Colonic mucosa (tissue), 4 donors: ENCODE results near the gene TBX1. TPM values are rescaled to one million over a fixed set of nuclear protein-coding genes. Genes with fewer than 3 reads are reported as not detected.
"Not testable (repeated sequence)": the region's sequence is repeated elsewhere in the genome, so short reads cannot be mapped to it uniquely, and the experiment has no call there.

Source experiments
- DNase-seq: peaks from one replicate; pipeline ENCODE4 v3.0.0-alpha.2; 2020
- H3K27ac ChIP-seq: fragments of 200-600 bp; one replicate; pipeline ENCODE4 v1.8.0; 2021
- H3K27me3 ChIP-seq: fragments of 200-600 bp; one replicate; pipeline ENCODE4 v1.8.0; 2021
- H3K36me3 ChIP-seq: fragments of 200-600 bp; one replicate; pipeline ENCODE4 v1.8.0; 2021
- H3K4me1 ChIP-seq: fragments of 200-600 bp; one replicate; pipeline ENCODE4 v1.8.0; 2021; ENCODE audit warnings: mild to moderate bottlenecking
- H3K4me3 ChIP-seq: fragments of 200-600 bp; one replicate; pipeline ENCODE4 v1.8.0; 2021
- H3K9ac ChIP-seq, 2 donors: one replicate each; pipeline ENCODE4 v1.7.0; 2013; ENCODE audit warnings: control low read depth in 2 of 2, low read depth in 2 of 2, low read length in 2 of 2
- H3K9me3 ChIP-seq: fragments of 200-600 bp; one replicate; pipeline ENCODE4 v1.8.0; 2021
- CTCF ChIP-seq: fragments of 200-600 bp; IDR thresholded peaks from one replicate; pipeline ENCODE4 v1.8.0; 2022; ENCODE audit warnings: antibody characterized with exemption, mild to moderate bottlenecking
- intact Hi-C: fragments of 100-400 bp; cut with DNase I; formaldehyde crosslinking; loops from one replicate; pipeline ENCODE4 v1.14.1; 2022
- total RNA-seq, 2 donors: library from RNA; stranded (reverse); fragmentation: NEBNext Ultra II Directional in 1 of 2; extraction: Animal tissue kit (Norgen Biotek cat#: 25700) in 1 of 2; gene quantifications; one replicate each; pipeline ENCODE4 v1.2.1, GENCODE V29; 2021
- donor health status: healthy.
- donor health status: DM: no; HTN: no; CAD: no.
- donor health status: DM: no; HTN: no; CAD: no.

Gene TBX1
- total RNA-seq, 2 donors from 2014 or later: 0.80 to 1.9 TPM

GRCh38 chr22:19789406-19789805, 28.8 kb downstream of the TBX1 start:
- no peak overlapping the region for H3K4me3 ChIP-seq
- intact Hi-C loops: no loop called here
- H3K9ac ChIP-seq: no peak overlapping the region
- H3K27ac ChIP-seq: no peak overlapping the region
- DNase-seq: no peak
- no peaks in the 10 kb centered on the region for H3K36me3 ChIP-seq
- TF ChIP-seq CTCF: no peak
- no peaks in the 10 kb centered on the region for H3K9me3 ChIP-seq
- H3K4me1 ChIP-seq: no peaks in the 10 kb centered on the region
- H3K27me3 ChIP-seq: no peaks in the 10 kb centered on the region

- intact Hi-C loops: no loop called here
- DNase-seq: no peak
- H3K4me1 ChIP-seq: no peaks in the 10 kb centered on the region
- no peak overlapping the region for H3K9ac ChIP-seq
- H3K9me3 ChIP-seq: no peaks in the 10 kb centered on the region
- H3K27ac ChIP-seq: no peak overlapping the region
- no peaks in the 10 kb centered on the region for H3K36me3 ChIP-seq
- H3K27me3 ChIP-seq: no peaks in the 10 kb centered on the region
- TF ChIP-seq CTCF: no peak
- no peak overlapping the region for H3K4me3 ChIP-seq
Measured at GRCh38 chr22:19789828-19790227, 29.2 kb downstream of the TBX1 start.

GRCh38 chr22:19791243-19791642, 30.7 kb downstream of the TBX1 start:
- no peak overlapping the region for H3K4me3 ChIP-seq
- no peak overlapping the region for H3K9ac ChIP-seq
- H3K36me3 ChIP-seq: no peaks in the 10 kb centered on the region
- H3K27ac ChIP-seq: no peak overlapping the region
- no peak for TF ChIP-seq CTCF
- no peaks in the 10 kb centered on the region for H3K27me3 ChIP-seq
- no peaks in the 10 kb centered on the region for H3K4me1 ChIP-seq
- intact Hi-C loops: no loop called here
- no peak for DNase-seq
- no peaks in the 10 kb centered on the region for H3K9me3 ChIP-seq

GRCh38 chr22:19791894-19792293, 31.3 kb downstream of the TBX1 start:
- Histone ChIP-seq H3K9ac (no peak overlapping the region), H3K36me3 (no peaks in the 10 kb centered on the region), H3K4me1 (no peaks in the 10 kb centered on the region), H3K9me3 (no peaks in the 10 kb centered on the region), H3K27ac (no peak overlapping the region), H3K27me3 (no peaks in the 10 kb centered on the region), H3K4me3 (no peak overlapping the region)
- no peak for TF ChIP-seq CTCF
- DNase-seq: no peak
- intact Hi-C loops: no loop called here

GRCh38 chr22:19792383-19792896, 31.9 kb downstream of the TBX1 start:
- H3K36me3 ChIP-seq, H3K4me3 ChIP-seq, H3K9me3 ChIP-seq, DNase-seq, H3K4me1 ChIP-seq, H3K27ac ChIP-seq, H3K27me3 ChIP-seq, H3K9ac ChIP-seq, intact Hi-C loops: not testable (repeated sequence)

GRCh38 chr22:19793161-19793560, 32.6 kb downstream of the TBX1 start:
- no peaks in the 10 kb centered on the region for H3K36me3 ChIP-seq
- no peaks in the 10 kb centered on the region for H3K4me1 ChIP-seq
- intact Hi-C loops: no loop called here
- no peak overlapping the region for H3K27ac ChIP-seq
- H3K27me3 ChIP-seq: no peaks in the 10 kb centered on the region
- no peaks in the 10 kb centered on the region for H3K9me3 ChIP-seq
- H3K9ac ChIP-seq: no peak overlapping the region
- no peak for DNase-seq
- H3K4me3 ChIP-seq: no peak overlapping the region
- TF ChIP-seq CTCF: no peak
